Measurements from ENCODE around the gene IL1R2.

Gene IL1R2

GRCh38 chr2:102024410-102024809 lies 32.6 kb downstream of the IL1R2 start:
- DNase-seq, result no peak

GRCh38 chr2:102025016-102025501 lies 33.3 kb downstream of the IL1R2 start:
- no peak for DNase-seq

- DNase-seq, result no peak
Observed at GRCh38 chr2:102025583-102026267, 34.0 kb downstream of the IL1R2 start.

GRCh38 chr2:102027036-102027980 lies 35.5 kb downstream of the IL1R2 start:
- DNase-seq, result no peak

GRCh38 chr2:102028470-102028869 lies 36.7 kb downstream of the IL1R2 start:
- no peak for DNase-seq

- no peak for DNase-seq
Observed at GRCh38 chr2:102029405-102029804, 37.6 kb downstream of the IL1R2 start.

GRCh38 chr2:102029952-102030351 lies 38.2 kb downstream of the IL1R2 start:
- DNase-seq, result no peak

- no peak for DNase-seq
Observed at GRCh38 chr2:102030502-102030854, 38.7 kb downstream of the IL1R2 start.

GRCh38 chr2:102030855-102031527 lies 39.2 kb downstream of the IL1R2 start:
- no peak for DNase-seq

- DNase-seq, result no peak
Observed at GRCh38 chr2:102032368-102033030, 40.7 kb downstream of the IL1R2 start.

GRCh38 chr2:102033031-102033749 lies 41.4 kb downstream of the IL1R2 start:
- no peak for DNase-seq

GRCh38 chr2:102033750-102034682 lies 42.3 kb downstream of the IL1R2 start:
- no peak for DNase-seq

- DNase-seq, result no peak
Observed at GRCh38 chr2:102034683-102035548, 43.2 kb downstream of the IL1R2 start.

GRCh38 chr2:102037681-102038080 lies 45.9 kb downstream of the IL1R2 start:
- no peak for DNase-seq

GRCh38 chr2:102040229-102040628 lies 48.5 kb downstream of the IL1R2 start:
- no peak for DNase-seq

GRCh38 chr2:102041351-102041750 lies 49.6 kb downstream of the IL1R2 start:
- DNase-seq, result no peak

GRCh38 chr2:102042196-102043081 lies 50.7 kb downstream of the IL1R2 start:
- no peak for DNase-seq

- DNase-seq, result no peak
Observed at GRCh38 chr2:102043560-102043959, 51.8 kb downstream of the IL1R2 start.
